Measurements from ENCODE around the gene FBXO47.
"Not testable (repeated sequence)": the region's sequence is repeated elsewhere in the genome, so short reads cannot be mapped to it uniquely, and the experiment has no call there.

Gene FBXO47

DNA sequence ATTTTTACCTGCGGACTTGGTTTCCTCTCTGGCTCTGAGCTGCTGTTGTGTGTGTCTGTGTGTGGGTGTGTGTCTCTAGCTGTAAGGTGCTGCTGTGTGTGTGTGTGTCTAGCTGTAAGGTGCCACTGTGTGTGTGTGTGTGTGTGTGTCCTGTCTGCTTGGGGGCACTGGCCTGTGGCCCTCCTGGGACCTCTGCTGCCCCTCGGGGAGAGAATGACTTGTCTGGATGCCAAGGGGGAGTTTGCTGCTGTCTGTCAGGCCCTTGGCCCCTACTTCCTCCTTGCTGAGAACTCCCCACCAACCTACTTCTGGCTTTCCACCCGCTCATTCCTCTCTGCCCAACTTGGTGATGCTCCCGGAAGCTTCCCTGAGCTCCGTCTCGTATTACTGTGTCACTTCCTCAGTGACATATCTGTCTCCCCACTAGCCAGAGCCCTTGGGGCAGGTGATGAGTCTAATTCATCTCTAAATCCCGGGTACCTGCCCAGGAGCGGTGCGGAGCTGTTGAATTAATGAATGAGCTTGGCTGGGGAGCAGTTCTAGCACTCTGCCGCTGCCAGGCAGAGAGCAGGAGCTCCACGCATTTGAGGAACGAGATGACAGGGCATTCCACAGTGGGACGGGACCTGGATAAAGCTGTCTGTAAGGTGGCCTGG, 45.3 kb downstream of the FBXO47 start:
- no peak for DNase-seq

DNA sequence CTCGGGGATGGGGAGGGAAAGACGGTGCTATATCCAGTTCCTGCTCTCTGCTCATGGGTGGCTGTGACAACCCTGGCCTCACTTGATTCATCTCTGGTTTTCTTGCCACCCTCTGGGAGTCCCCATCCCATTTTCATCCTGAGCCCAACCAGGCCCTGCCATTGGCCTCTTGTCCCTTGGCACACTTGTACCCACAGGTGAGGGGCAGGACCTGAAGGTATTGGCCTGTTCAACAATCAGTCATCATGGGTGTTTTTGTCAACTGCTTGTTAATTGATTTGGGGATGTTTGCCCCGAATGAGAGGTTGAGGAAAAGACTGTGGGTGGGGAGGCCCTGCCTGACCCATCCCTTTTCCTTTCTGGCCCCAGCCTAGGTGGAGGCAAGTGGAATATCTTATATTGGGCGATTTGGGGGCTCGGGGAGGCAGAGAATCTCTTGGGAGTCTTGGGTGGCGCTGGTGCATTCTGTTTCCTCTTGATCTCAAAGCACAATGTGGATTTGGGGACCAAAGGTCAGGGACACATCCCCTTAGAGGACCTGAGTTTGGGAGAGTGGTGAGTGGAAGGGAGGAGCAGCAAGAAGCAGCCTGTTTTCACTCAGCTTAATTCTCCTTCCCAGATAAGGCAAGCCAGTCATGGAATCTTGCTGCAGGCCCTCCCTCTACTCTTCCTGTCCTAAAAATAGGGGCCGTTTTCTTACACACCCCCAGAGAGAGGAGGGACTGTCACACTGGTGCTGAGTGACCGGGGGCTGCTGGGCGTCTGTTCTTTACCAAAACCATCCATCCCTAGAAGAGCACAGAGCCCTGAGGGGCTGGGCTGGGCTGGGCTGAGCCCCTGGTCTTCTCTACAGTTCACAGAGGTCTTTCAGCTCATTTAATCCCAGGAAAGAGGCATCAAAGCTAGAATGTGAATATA, 46.6 kb downstream of the FBXO47 start:
- DNase-seq = no peak

DNA sequence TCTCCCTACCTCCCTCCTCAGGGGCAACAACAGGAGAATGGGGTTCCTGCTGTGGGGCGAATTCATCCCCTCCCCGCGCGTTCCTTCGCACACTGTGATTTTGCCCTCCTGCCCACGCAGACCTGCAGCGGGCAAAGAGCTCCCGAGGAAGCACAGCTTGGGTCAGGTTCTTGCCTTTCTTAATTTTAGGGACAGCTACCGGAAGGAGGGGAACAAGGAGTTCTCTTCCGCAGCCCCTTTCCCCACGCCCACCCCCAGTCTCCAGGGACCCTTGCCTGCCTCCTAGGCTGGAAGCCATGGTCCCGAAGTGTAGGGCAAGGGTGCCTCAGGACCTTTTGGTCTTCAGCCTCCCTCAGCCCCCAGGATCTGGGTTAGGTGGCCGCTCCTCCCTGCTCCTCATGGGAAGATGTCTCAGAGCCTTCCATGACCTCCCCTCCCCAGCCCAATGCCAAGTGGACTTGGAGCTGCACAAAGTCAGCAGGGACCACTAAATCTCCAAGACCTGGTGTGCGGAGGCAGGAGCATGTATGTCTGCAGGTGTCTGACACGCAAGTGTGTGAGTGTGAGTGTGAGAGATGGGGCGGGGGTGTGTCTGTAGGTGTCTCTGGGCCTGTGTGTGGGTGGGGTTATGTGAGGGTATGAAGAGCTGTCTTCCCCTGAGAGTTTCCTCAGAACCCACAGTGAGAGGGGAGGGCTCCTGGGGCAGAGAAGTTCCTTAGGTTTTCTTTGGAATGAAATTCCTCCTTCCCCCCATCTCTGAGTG, 47.7 kb downstream of the FBXO47 start:
- no peak for DNase-seq

DNA sequence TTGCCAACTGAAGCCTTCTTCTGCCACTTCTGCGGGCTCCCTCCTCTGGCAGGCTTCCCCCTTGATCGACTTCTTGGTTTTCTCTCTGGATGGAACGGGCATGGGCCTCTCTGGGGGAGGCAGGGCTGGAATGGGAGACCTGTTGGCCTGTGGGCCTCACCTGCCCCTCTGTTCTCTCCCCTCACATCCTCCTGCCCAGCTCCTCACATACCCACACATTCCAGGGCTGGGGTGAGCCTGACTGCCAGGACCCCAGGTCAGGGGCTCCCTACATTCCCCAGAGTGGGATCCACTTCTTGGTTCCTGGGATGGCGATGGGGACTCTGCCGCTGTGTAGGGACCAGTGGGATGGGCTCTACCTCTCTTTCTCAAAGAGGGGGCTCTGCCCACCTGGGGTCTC, 48.3 kb downstream of the FBXO47 start:
- DNase-seq = no peak

DNA sequence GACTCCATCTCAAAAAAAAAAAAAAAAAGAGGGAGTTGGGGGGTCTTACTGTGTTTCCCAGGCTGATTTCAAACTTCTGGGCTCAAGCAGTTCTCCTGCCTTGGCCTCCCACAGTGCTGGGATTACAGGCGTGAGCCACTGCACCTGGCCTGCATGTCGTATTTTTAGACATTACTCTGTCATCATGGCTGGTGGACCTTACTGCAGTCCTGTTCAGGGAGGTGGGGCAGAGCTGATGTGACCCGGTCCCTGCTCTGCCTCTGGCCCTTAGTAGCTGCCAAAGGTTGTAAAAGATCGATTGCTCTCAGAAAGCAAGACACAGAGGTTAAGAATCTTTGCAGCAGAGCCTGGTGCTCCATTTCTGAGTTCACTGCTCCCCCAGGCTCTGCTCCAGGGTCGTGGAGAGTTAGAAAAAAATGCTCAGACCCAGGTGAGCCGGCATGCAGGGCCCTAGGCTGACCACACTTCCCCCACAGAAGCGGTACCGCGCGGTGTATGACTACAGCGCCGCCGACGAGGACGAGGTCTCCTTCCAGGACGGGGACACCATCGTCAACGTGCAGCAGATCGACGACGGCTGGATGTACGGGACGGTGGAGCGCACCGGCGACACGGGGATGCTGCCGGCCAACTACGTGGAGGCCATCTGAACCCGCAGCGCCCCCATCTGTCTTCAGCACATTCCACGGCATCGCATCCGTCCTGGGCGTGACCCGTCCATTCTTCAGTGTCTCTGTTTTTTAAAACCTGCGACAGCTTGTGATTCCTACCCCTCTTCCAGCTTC, 48.9 kb downstream of the FBXO47 start:
- DNase-seq = no peak

DNA sequence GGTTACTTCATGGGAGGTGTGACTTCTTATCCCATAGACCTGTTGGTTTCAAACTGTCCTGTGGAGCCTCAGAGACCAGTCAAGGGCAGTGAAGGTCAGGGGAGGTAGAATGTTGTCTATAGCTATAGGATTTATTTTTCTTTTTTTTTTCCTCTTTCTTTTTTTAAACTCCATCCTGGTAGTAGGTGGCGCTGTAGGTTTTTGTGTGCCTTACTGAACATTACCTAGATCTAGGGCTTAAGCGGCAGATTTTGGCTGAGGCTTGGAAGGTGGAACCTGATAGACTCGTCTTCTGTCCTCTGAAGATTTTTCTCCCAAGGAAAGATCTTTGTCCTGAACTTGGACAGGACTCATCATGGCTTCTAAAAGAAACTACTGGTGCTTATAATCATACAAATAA, 49.9 kb downstream of the FBXO47 start:
- no peak for DNase-seq

DNA sequence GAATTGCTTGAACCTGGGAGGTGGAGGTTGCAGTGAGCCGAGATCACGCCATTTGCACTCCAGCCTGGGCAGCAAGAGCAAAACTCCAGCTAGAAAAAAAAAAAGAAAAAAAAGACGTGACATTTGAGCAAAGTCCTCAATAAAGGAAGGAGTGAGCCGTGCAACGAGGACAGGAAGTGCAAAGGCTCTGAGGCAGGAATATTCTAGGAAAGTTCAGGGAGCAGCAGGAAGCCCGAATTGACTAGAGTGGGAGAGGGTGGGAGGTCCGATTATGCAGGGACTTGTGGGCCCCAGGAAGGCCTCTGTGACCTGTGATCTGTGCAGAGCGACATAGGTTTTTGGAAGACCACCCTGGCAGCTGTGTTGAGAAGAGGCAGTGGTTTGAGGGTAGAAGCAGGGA, 50.4 kb downstream of the FBXO47 start:
- DNase-seq = no peak

DNA sequence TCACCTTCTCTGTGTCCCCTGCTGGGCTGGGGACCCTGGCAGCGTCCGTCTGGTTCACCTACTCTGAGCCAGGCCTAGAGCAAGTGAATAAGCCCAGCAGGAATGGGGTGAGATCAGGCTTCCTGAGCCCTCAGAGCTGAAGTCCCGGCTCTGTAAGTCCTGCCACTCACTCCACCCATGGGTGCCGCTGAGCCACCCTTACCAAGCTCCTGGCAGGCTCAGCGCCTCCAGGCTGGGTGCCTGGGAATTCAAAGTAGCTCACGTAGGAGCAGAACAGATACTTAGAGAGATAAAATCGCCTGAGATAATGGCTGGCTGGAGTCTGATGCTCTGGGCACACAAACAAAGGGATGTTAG, 51.6 kb downstream of the FBXO47 start:
- DNase-seq = no peak

DNA sequence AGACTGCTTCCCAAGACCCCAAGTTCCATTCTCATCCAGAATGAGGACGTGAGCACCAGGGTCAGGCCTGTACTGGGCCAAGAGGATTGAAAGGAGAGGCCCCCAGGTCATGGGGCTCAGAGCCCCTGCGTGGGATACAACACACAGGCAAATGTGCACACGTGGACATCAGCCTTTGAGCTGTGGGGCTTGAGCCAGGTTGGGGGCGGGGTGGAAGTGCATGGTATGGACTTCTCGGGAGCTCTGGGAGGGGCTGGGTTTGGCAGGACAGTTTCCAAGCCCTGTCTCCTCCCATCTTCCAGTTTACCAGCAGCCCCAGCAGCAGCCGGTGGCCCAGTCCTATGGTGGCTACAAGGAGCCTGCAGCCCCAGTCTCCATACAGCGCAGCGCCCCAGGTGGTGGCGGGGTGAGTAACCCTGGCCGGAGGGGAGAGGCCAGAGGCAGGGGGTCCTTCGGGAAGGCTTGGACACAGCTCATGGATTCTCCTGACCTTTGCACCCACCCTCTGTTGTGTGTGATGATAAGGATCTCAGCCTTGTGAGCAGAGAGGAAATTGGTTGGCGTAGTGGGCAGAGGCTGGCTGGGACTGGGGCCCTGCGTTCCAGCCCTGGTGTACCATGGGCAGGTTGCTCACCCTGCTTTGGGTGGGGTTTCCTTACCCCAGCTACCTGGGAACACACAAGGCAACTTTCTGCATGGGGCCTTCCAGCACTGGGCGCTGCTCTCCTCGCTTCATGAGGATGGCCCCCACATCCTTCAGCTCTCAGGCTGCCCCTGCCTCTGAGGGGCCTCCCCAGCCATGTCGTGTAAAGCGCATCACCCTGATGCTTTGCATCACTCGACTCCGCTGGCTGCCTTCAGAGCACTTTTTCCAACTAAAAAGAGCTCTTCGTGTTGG, 52.2 kb downstream of the FBXO47 start:
- no peak for DNase-seq

DNA sequence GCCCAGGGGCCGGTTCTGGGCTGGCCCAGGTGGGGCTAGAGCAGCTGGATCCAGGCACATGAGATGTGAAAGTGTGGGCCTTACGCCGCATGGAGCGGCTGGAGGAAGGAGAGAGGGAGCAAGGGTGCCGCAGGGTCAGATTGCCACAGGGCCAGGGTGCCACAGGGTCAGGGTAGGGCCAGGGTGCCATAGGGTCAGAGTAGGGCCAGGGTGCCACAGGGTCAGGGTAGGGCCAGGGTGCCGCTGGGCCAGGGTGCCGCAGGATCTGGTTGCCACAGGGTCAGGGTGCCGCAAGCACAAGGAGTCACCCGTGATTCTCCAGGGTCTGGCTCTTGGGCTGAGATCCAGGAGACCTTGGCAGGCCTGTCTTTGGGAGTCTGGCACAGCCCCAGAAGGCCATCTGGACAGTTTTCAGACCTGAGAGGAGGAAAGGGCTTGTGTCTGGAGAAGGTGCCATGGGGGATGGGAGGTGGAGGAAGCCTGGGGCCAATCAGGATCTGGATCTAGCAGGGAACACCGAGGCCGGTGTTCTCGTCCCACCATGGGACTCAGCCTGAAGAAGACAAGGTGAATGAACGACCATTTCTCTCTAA, 54.9 kb downstream of the FBXO47 start:
- DNase-seq = no peak

DNA sequence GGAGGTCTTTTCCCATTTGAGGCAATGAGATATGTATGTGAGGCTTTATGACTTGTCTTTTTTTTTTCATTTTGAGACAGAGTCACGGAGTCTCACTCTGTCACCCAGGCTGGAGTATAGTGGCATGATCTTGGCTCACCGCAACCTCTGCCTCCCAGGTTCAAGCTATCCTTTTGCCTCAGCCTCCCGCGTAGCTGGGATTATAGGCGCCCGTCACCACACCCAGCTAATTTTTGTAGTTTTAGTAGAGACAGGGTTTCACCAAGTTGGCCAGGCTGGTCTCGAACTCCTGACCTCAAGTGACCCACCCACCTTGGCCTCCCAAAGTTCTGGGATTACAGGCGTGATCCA, 55.5 kb downstream of the FBXO47 start:
- DNase-seq = not testable (repeated sequence)

DNA sequence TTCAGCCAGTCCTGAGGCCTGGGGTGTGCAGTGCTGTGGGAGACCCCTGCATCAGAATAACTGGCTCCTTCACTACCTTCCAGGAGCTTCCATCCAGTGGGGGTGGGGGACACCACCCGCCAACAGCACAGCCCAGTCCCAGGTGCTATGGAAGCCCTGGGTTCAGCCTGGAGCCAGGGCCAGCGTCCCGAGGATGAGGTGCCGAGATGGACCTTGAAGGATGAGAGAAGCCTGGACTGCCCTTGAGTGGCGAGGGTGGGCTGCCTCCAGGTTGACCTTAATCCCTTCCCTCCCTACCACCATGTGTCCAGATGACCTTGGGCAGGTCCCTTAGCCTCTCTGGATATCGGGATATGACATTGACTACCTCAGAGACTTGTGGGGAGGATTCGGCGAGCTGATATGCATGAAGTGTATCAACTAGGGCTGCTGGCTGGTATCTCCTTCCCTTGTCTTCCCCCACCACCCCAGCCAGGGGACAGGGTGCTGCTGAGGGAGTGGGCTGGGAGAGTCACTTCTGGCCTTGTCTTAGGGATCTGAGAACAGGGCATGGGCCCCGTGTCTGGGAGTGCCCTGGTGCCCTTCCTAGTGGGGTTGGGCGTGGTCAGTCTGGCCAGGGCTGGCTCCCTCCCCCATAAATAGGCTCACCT, 56.0 kb downstream of the FBXO47 start:
- DNase-seq = no peak

DNA sequence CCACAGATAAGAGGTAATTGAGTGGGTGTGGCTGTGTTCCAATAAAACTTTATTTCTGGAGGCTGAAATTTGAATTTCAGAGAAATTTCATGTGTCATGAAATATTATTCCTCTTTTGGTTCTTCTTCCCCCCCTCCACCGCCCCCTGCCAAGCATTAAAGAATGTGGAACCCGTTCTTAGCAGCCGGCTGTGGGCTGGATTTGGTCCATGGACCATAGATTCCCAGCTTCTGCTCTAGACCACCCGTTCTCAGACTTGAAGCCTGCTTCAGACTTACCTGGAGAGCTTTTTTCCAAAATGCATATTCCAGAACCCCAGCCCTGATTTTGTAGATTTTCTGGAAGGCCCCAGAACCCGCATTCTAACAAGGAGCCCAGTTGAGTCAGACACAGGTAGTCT, 56.9 kb downstream of the FBXO47 start:
- no peak for DNase-seq

DNA sequence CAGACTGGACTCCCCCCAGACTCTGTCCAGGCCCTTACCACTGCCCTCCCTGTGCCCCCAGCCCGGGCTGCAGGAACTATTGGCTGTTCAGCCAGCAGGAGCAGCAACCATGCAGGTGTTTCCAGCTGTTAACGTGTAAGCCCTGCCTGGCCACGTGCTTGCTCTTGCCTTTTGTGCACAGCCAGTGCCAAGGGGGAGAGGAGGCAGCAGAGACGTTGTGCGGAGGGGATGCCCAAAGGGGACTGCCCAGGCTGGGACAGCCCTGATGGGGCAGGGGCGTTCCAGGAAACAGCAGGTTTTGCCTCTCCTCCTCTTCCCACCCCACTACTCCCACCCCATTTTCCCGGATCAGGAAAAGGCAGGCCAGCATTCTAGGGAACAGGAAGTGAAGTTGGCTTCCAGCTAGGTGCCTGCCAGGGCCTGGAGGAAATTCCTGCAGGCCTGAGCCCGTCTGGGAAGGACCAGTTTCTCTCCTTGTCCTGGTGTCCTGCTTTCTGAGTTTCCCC, 58.5 kb downstream of the FBXO47 start:
- no peak for DNase-seq

DNA sequence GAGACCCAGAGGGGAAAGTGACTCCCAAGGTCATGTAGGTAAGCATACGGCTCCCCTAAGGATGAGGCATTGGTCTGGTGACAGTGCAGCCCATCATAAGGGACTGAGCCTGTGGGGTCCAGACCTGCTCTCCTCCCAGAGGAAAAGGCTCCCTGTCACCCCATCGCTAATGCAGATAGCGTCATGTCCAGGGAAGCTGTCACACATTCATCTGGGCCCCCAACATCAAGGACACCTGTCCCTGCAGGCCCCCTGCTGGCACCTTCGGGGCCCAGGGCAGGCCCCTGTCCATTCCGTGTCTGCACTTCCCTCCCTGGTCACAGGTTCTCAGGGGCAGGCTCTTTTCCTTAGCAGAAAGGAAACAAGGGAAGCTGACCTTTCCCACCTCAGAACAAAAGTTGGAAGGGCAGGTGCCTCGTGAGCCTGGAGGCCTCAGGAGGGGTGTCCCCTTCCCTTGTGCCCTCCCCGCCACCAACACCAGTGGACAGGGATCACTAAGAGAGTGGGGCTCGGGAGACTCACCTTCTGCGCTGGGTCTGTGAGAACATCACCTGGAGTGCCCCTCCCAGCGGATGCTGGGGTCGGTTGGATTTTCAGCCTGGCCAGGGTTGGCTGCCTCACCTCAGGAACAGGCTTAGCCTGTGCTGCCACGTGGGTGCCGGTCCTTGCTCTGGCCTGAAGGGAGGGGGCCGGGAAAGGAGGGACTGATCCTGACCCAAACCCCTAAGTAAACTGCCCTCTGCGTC, 59.1 kb downstream of the FBXO47 start:
- DNase-seq = no peak

DNA sequence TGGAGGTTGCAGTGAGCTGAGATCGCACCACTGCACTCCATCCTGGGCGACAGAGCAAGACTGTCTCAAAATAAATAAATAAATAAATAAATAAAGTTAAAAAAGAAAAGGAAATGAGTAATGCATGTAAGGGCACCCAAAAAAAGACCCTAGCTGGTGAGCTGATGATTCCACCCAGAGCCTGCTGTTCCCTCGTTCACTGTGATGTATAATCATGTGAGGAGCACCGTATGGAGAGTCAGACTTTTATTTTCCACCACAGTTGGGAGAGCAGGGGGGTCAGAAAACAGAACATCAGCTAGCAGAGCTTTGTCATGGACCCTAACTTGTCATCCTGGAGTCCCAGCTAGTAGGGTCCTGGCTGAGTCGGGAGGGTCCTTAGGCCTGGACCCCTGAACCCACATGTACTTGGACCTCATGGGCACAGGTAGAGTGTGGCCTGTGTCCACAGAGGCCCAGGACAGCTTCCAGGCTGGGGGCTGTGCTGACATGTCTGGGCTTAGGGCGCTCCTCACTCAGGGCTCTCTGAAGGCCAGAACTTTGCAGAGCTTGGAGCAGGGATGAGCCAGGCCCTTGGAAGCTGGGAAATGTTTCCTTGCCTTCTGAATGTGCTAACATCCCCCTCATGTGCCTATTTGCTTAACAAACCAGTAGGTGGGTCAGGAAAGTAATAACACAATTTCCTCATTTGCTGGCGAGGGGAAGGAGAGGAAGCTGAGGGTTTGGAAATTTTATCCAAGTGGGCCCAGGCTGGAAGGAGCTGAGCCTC, 60.6 kb downstream of the FBXO47 start:
- DNase-seq = no peak

DNA sequence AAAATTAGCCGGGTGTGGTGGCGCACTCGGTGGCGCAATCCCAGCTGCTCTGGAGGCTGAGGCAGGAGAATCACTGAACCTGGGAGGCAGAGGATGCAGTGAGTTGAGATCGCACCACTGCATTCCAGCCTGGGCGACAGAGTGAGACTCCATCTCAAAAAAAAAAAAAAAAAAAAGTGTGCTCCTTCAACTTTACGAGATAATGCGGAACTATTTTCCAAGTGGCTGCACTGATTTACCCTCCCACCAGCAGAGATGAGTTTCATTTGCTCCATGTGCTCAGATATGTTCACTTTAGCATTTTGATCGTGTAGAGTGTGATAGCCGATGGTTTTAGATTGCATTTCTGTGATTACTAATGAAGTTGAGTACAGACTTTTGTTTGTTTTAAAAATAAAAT, 61.8 kb downstream of the FBXO47 start:
- DNase-seq = no peak

DNA sequence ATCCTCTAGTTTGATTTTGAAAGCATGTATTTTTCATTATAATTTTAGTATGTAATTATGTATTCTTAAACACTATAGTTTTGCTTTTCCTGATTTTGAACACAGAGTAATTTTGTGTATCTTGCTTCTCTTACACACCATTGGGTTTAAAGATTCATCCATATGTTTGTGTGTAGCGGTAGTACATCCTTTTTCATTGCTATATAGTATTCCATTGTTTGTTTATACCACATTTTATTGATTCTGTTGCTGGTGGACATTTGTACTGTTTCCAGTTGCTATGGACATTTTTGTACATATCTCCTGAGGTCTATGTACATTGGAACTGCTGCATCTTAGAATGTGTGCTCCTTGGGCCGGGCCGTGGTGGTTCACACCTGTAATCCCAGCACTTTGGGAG, 62.3 kb downstream of the FBXO47 start:
- DNase-seq = no peak

DNA sequence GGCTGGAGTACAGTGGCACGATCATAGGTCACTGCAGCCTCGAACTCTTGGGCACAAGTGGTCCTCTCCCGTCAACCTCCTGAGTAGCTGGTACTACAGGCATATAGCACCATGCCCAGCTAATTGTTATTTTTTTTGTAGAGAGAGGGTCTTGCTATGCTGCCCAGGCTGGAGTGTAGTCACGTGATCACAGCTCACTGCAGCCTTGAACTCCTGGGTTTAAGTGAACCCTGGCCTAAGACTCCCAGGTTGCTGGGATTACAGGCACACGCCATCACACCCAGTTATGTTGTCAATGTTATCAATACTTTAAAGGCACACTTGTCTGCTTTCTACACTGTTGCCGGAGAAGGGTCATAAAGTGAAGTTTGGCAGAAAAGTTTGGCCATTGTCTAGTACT, 63.8 kb downstream of the FBXO47 start:
- DNase-seq = no peak
